ENCODE results near the gene FLYWCH1.

- TF ChIP-seq POLR2AphosphoS5 (IDR thresholded peaks at IDR 0.05; ENCODE audit: low read depth, low read length) (peak; percentile 70), TAF1 (IDR thresholded peaks at IDR 0.05; ENCODE audit: borderline replicate concordance, insufficient read depth, low read length) (no peak; the same call in 1 of the 2 replicates)
Observed at GRCh38 chr16:2904100-2904921, 7.4 kb upstream of the FLYWCH1 start.

Data from PFSK-1 (cell line).